ENCODE data around the gene MGRN1. TPM values are rescaled to one million over a fixed set of nuclear protein-coding genes. Genes with fewer than 3 reads are reported as not detected.

Gene MGRN1
- total RNA-seq, 6 donors from 2014 or later: 49.0 to 148 (median 99.1) TPM

- WGBS, 2 donors: 83 to 85% methylated on average over 10 to 13 of the region's 13 CpGs
- ATAC-seq (ENCODE audit: low FRiP score in 2 of 2) (no peak), DNase-seq (peak in 1 of 2 donors; percentile 49)
- Histone ChIP-seq H3K4me1 (peaks cover 15 to 69% (median 51%) of the 10 kb centered on the region in 4 donors), H3K9me3 (no peaks in the 10 kb centered on the region), H3K27ac (peak overlapping the region in 3 of 4 donors; percentile 74 to 89 (median 80)), H3K4me3 (no peak overlapping the region), H3K36me3 (peaks cover 8 to 69% (median 44%) of the 10 kb centered on the region in 4 donors), H3K27me3 (no peaks in the 10 kb centered on the region)
- TF ChIP-seq POLR2A (IDR thresholded peaks at IDR 0.05): no peak
- no peak for TF ChIP-seq CTCF (IDR thresholded peaks at IDR 0.05)
These were observed 27.2 kb downstream of the MGRN1 start for GRCh38 chr16:4651827-4652226.

GRCh38 chr16:4652561-4652960 is 27.9 kb downstream of the MGRN1 start:
- H3K9me3 ChIP-seq: no peaks in the 10 kb centered on the region
- ATAC-seq (ENCODE audit: low FRiP score in 2 of 2) (no peak), DNase-seq (peak in 1 of 2 donors; percentile 85)
- peaks cover 8 to 72% (median 49%) of the 10 kb centered on the region in 4 donors for H3K36me3 ChIP-seq
- peak overlapping the region; percentile 67 to 89 (median 77) for H3K27ac ChIP-seq
- H3K4me1 ChIP-seq: peaks cover 15 to 69% (median 48%) of the 10 kb centered on the region in 4 donors
- 82 to 87% methylated on average over 10 to 25 of the region's 25 CpGs for WGBS, 2 donors
- H3K27me3 ChIP-seq: no peaks in the 10 kb centered on the region
- TF ChIP-seq CTCF (IDR thresholded peaks at IDR 0.05) (no peak), EP300 (IDR thresholded peaks at IDR 0.05) (no peak), POLR2A (IDR thresholded peaks at IDR 0.05) (no peak), POLR2AphosphoS5 (IDR thresholded peaks at IDR 0.05) (no peak)
- H3K4me3 ChIP-seq: no peak overlapping the region

- TF ChIP-seq POLR2A (IDR thresholded peaks at IDR 0.05): peak in 1 of 4 donors; percentile 15
- peak in 2 of 6 experiments; percentile 21 to 31 for TF ChIP-seq CTCF (IDR thresholded peaks at IDR 0.05)
- TF ChIP-seq POLR2AphosphoS5 (IDR thresholded peaks at IDR 0.05): no peak
- peak in 1 of 4 donors; percentile 20 for TF ChIP-seq EP300 (IDR thresholded peaks at IDR 0.05)
- no peak overlapping the region for H3K4me3 ChIP-seq
- peaks cover 8 to 88% (median 61%) of the 10 kb centered on the region in 4 donors for H3K36me3 ChIP-seq
- H3K4me1 ChIP-seq: peaks cover 15 to 68% (median 46%) of the 10 kb centered on the region in 4 donors
- no peaks in the 10 kb centered on the region for H3K9me3 ChIP-seq
- peak; percentile 56 to 91 for ATAC-seq (ENCODE audit: low FRiP score in 2 of 2)
- DNase-seq: peak in 1 of 2 donors; percentile 90
- WGBS, 2 donors: 64% methylated on average over 15 to 16 of the region's 16 CpGs
- no peaks in the 10 kb centered on the region for H3K27me3 ChIP-seq
- peak overlapping the region; percentile 44 to 89 (median 77) for H3K27ac ChIP-seq
These were observed 29.7 kb downstream of the MGRN1 start for GRCh38 chr16:4654011-4654963.

- no peaks in the 10 kb centered on the region for H3K27me3 ChIP-seq
- ATAC-seq (ENCODE audit: low FRiP score in 2 of 2): no peak
- no peak for DNase-seq
- WGBS, 2 donors: 72 to 87% methylated on average over 4 to 11 of the region's 12 CpGs
- no peak for TF ChIP-seq POLR2AphosphoS5 (IDR thresholded peaks at IDR 0.05)
- TF ChIP-seq POLR2A (IDR thresholded peaks at IDR 0.05): no peak
- TF ChIP-seq CTCF (IDR thresholded peaks at IDR 0.05): no peak
- TF ChIP-seq EP300 (IDR thresholded peaks at IDR 0.05): no peak
- peak overlapping the region; percentile 44 to 89 (median 77) for H3K27ac ChIP-seq
- peaks cover 15 to 65% (median 47%) of the 10 kb centered on the region in 4 donors for H3K4me1 ChIP-seq
- no peak overlapping the region for H3K4me3 ChIP-seq
- H3K36me3 ChIP-seq: peaks cover 8 to 90% (median 65%) of the 10 kb centered on the region in 4 donors
- no peaks in the 10 kb centered on the region for H3K9me3 ChIP-seq
These were observed 30.5 kb downstream of the MGRN1 start for GRCh38 chr16:4654964-4655590.

All from upper lobe of left lung (tissue), 6 donors.